GM23338 (cell line): ENCODE measurements around the gene MOSPD2. TPM values are rescaled to one million over a fixed set of nuclear protein-coding genes. Genes with fewer than 3 reads are reported as not detected.
A peak's percentile ranks its signal among the peaks of the same experiment; 100 is the strongest.

Experiments used
- ATAC-seq: fragments of 200-7000 bp; cut with Tn5 transposase; 3 replicates; pipeline ENCODE4 v1.9.1; 2020
- DNase-seq: peaks from one replicate; pipeline ENCODE4 v3.0.0-alpha.2; 2015; ENCODE audit warnings: low spot score
- H2AFZ ChIP-seq: fragments of 200-600 bp; sonication (generic); 2 replicates; pipeline ENCODE4 v1.8.0; 2016; ENCODE audit warnings: antibody characterized with exemption, mild to moderate bottlenecking, moderate library complexity
- H3F3A ChIP-seq: fragments of 200-600 bp; sonication (generic); replicated peaks from 2 replicates; pipeline ENCODE4 v1.8.0; 2017; ENCODE audit warnings: antibody characterized with exemption, mixed run types, low read depth
- H3K27ac ChIP-seq: fragments of 200-600 bp; sonication (generic); 2 replicates; pipeline ENCODE4 v1.6.1; 2016; ENCODE audit warnings: low read depth
- H3K27me3 ChIP-seq: fragments of 200-600 bp; sonication (generic); 2 replicates; pipeline ENCODE4 v1.8.0; 2016; ENCODE audit warnings: mild to moderate bottlenecking, mixed run types, moderate library complexity; ENCODE audit not compliant: insufficient read depth
- H3K36me3 ChIP-seq: fragments of 200-600 bp; sonication (generic); 2 replicates; pipeline ENCODE4 v1.8.0; 2016; ENCODE audit warnings: mild to moderate bottlenecking; ENCODE audit not compliant: insufficient read depth
- H3K4me1 ChIP-seq: fragments of 200-600 bp; sonication (generic); 2 replicates; pipeline ENCODE4 v1.8.0; 2016; ENCODE audit warnings: mild to moderate bottlenecking, moderate library complexity; ENCODE audit not compliant: insufficient read depth
- H3K4me2 ChIP-seq: fragments of 200-600 bp; sonication (generic); 2 replicates; pipeline ENCODE4 v1.7.1; 2017; ENCODE audit warnings: mixed run types
- H3K4me3 ChIP-seq: fragments of 200-600 bp; sonication (generic); 2 replicates; pipeline ENCODE4 v1.6.1; 2016; ENCODE audit warnings: mixed run types
- H3K79me2 ChIP-seq: fragments of 200-600 bp; sonication (generic); replicated peaks from 2 replicates; pipeline ENCODE4 v1.8.0; 2017; ENCODE audit warnings: mild to moderate bottlenecking; ENCODE audit not compliant: insufficient read depth
- H3K9me2 ChIP-seq: fragments of 200-600 bp; sonication (generic); 2 replicates; pipeline ENCODE4 v1.8.0; 2017; ENCODE audit not compliant: insufficient read depth
- H4K20me1 ChIP-seq: fragments of 200-600 bp; sonication (generic); replicated peaks from 2 replicates; pipeline ENCODE4 v1.8.0; 2017; ENCODE audit warnings: mild to moderate bottlenecking; ENCODE audit not compliant: insufficient read depth
- H3K27ac Mint-ChIP-seq: 2 replicates; pipeline ENCODE4 v1.8.0; 2020; ENCODE audit warnings: inconsistent platforms, mild to moderate bottlenecking, moderate library complexity, mixed read lengths
- H3K27me3 Mint-ChIP-seq: 3 replicates; pipeline ENCODE4 v1.8.0; 2022; ENCODE audit warnings: low read depth, mild to moderate bottlenecking, moderate library complexity, mixed read lengths, inconsistent platforms; ENCODE audit not compliant: insufficient read depth, poor library complexity
- H3K36me3 Mint-ChIP-seq: 3 replicates; pipeline ENCODE4 v1.8.0; 2021; ENCODE audit warnings: low read depth, mild to moderate bottlenecking, inconsistent platforms, moderate library complexity, mixed read lengths
- H3K4me1 Mint-ChIP-seq: 3 replicates; pipeline ENCODE4 v1.8.0; 2020; ENCODE audit warnings: mild to moderate bottlenecking, inconsistent platforms, mixed read lengths
- H3K4me3 Mint-ChIP-seq: 3 replicates; pipeline ENCODE4 v1.8.0; 2021; ENCODE audit warnings: moderate library complexity, mild to moderate bottlenecking, inconsistent platforms, mixed read lengths
- H3K9me3 Mint-ChIP-seq: 3 replicates; pipeline ENCODE4 v1.8.0; 2020; ENCODE audit warnings: moderate library complexity, mild to moderate bottlenecking, inconsistent platforms, mixed read lengths
- CREB1 ChIP-seq: fragments of 250-450 bp; sonication (Bioruptor Pico); IDR thresholded peaks from 2 replicates; pipeline ENCODE4 v1.5.0; 2020; ENCODE audit warnings: low read depth, mild to moderate bottlenecking, moderate library complexity
- CTCF ChIP-seq, 2 experiments: fragments of 200-600 bp in 1 of 2; sonication (generic) in 1 of 2; conservative IDR thresholded peaks; 2 replicates each; pipeline versions ENCODE4 v1.5.1 to v1.6.1; 2016 to 2017; ENCODE audit warnings: antibody characterized with exemption in 2 of 2, low read depth in 2 of 2, mild to moderate bottlenecking in 2 of 2, moderate library complexity in 1 of 2
- ETS1 ChIP-seq: IDR thresholded peaks from 2 replicates; pipeline ENCODE4 v1.6.1; 2016; ENCODE audit warnings: antibody characterized with exemption
- EZH2 ChIP-seq: fragments of 200-600 bp; sonication (generic); IDR thresholded peaks from one replicate; pipeline ENCODE4 v1.8.0; 2017; ENCODE audit warnings: antibody characterized with exemption, mild to moderate bottlenecking, low read depth; ENCODE audit not compliant: unreplicated experiment
- EZH2phosphoT487 ChIP-seq: fragments of 200-600 bp; sonication (generic); IDR thresholded peaks from one replicate; pipeline ENCODE4 v1.8.1; 2018; ENCODE audit warnings: antibody characterized with exemption; ENCODE audit not compliant: unreplicated experiment
- JUNB ChIP-seq: IDR thresholded peaks from one replicate; pipeline ENCODE4 v1.6.1; 2016; ENCODE audit warnings: antibody characterized with exemption; ENCODE audit not compliant: unreplicated experiment
- NANOG ChIP-seq: IDR thresholded peaks from 2 replicates; pipeline ENCODE4 v1.6.1; 2016; ENCODE audit warnings: antibody characterized with exemption, borderline replicate concordance
- POLR2AphosphoS5 ChIP-seq: IDR thresholded peaks from 2 replicates; pipeline ENCODE4 v1.6.1; 2016; ENCODE audit warnings: antibody characterized with exemption, low read depth
- REST ChIP-seq: IDR thresholded peaks from one replicate; pipeline ENCODE4 v1.6.1; 2018; ENCODE audit warnings: antibody characterized with exemption; ENCODE audit not compliant: unreplicated experiment
- STAT1 ChIP-seq: IDR thresholded peaks from one replicate; pipeline ENCODE4 v1.6.1; 2016; ENCODE audit warnings: antibody characterized with exemption; ENCODE audit not compliant: unreplicated experiment
- ZNF114 ChIP-seq: fragments of 250-450 bp; sonication (Bioruptor Pico); IDR thresholded peaks from 2 replicates; pipeline ENCODE4 v1.5.0; 2020; ENCODE audit warnings: mild to moderate bottlenecking, moderate library complexity
- ZNF331 ChIP-seq: fragments of 250-450 bp; sonication (Bioruptor Pico); IDR thresholded peaks from 2 replicates; pipeline ENCODE4 v1.5.0; 2020; ENCODE audit warnings: low read depth, mild to moderate bottlenecking, moderate library complexity
- ZNF462 ChIP-seq: fragments of 250-450 bp; sonication (Bioruptor Pico); IDR thresholded peaks from 2 replicates; pipeline ENCODE4 v1.5.0; 2020; ENCODE audit warnings: mild to moderate bottlenecking, moderate library complexity
- polyA plus RNA-seq: library from polyadenylated mRNA; unstranded; fragments of >200 nt; fragmentation: Nextera tagmentation; extraction: Ambion mirVana; gene quantifications from 2 replicates; pipeline ENCODE4 v1.2.1, GENCODE V29; 2016
- total RNA-seq: library from RNA; depleted of rRNA; stranded (reverse); fragments of >200 nt; shearing (Covaris generic); gene quantifications from 2 replicates; pipeline ENCODE4 v1.2.3, GENCODE V29; 2014

MOSPD2 gene
- total and polyA plus RNA-seq, 2 experiments from 2014 or later: 8.5 to 13.9 TPM

GRCh38 chrX:14873676-14874049 is 442 bp downstream of the MOSPD2 start:
- Mint-ChIP-seq H3K36me3 (peaks cover 10% of the 10 kb centered on the region), H3K27ac (no peak overlapping the region; the same call in 1 of the 2 replicates), H3K9me3 (no peaks in the 10 kb centered on the region), H3K4me1 (no peaks in the 10 kb centered on the region; the same call in 2 of the 3 replicates), H3K4me3 (peak overlapping the region; percentile 79), H3K27me3 (no peaks in the 10 kb centered on the region)
- Histone ChIP-seq H3K4me2 (peak overlapping the region; percentile 75), H2AFZ (no peak overlapping the region), H3K9me2 (no peaks in the 10 kb centered on the region), H3K27ac (0 out of 2 replicates have a peak overlapping the region, but pooled peaks have one; percentile 59), H4K20me1 (no peaks in the 10 kb centered on the region; the same call in 1 of the 2 replicates), H3K79me2 (peaks cover 57% of the 10 kb centered on the region), H3K4me3 (peak overlapping the region; percentile 73), H3F3A (no peaks in the 10 kb centered on the region), H3K36me3 (no peaks in the 10 kb centered on the region), H3K27me3 (no peaks in the 10 kb centered on the region), H3K4me1 (peaks cover 3% of the 10 kb centered on the region; the same call in 1 of the 2 replicates)
- DNase-seq (no peak), ATAC-seq (no peak)
- TF ChIP-seq JUNB (no peak), CTCF (conservative IDR thresholded peaks at IDR 0.05; ENCODE audit: low read depth in 2 of 2) (no peak), REST (no peak), POLR2AphosphoS5 (no peak), CREB1 (CRISPR knock-in tag) (no peak), NANOG (no peak), ZNF114 (CRISPR knock-in tag) (no peak), EZH2 (no peak), ZNF462 (CRISPR knock-in tag) (no peak), STAT1 (no peak), ZNF331 (no peak), ETS1 (no peak), EZH2phosphoT487 (no peak)
